GM23338 (cell line): Measurements from ENCODE around the gene GNAZ. TPM values are rescaled to one million over a fixed set of nuclear protein-coding genes. Genes with fewer than 3 reads are reported as not detected.

Experiments used
- ATAC-seq: fragments of 200-7000 bp; cut with Tn5 transposase; 3 replicates; pipeline ENCODE4 v1.9.1; 2020
- DNase-seq: peaks from one replicate; pipeline ENCODE4 v3.0.0-alpha.2; 2015; ENCODE audit warnings: low spot score
- H2AFZ ChIP-seq: fragments of 200-600 bp; sonication (generic); 2 replicates; pipeline ENCODE4 v1.8.0; 2016; ENCODE audit warnings: antibody characterized with exemption, mild to moderate bottlenecking, moderate library complexity
- H3F3A ChIP-seq: fragments of 200-600 bp; sonication (generic); replicated peaks from 2 replicates; pipeline ENCODE4 v1.8.0; 2017; ENCODE audit warnings: antibody characterized with exemption, mixed run types, low read depth
- H3K27ac ChIP-seq: fragments of 200-600 bp; sonication (generic); 2 replicates; pipeline ENCODE4 v1.6.1; 2016; ENCODE audit warnings: low read depth
- H3K27me3 ChIP-seq: fragments of 200-600 bp; sonication (generic); 2 replicates; pipeline ENCODE4 v1.8.0; 2016; ENCODE audit warnings: mild to moderate bottlenecking, mixed run types, moderate library complexity; ENCODE audit not compliant: insufficient read depth
- H3K36me3 ChIP-seq: fragments of 200-600 bp; sonication (generic); 2 replicates; pipeline ENCODE4 v1.8.0; 2016; ENCODE audit warnings: mild to moderate bottlenecking; ENCODE audit not compliant: insufficient read depth
- H3K4me1 ChIP-seq: fragments of 200-600 bp; sonication (generic); 2 replicates; pipeline ENCODE4 v1.8.0; 2016; ENCODE audit warnings: mild to moderate bottlenecking, moderate library complexity; ENCODE audit not compliant: insufficient read depth
- H3K4me2 ChIP-seq: fragments of 200-600 bp; sonication (generic); 2 replicates; pipeline ENCODE4 v1.7.1; 2017; ENCODE audit warnings: mixed run types
- H3K4me3 ChIP-seq: fragments of 200-600 bp; sonication (generic); 2 replicates; pipeline ENCODE4 v1.6.1; 2016; ENCODE audit warnings: mixed run types
- H3K79me2 ChIP-seq: fragments of 200-600 bp; sonication (generic); replicated peaks from 2 replicates; pipeline ENCODE4 v1.8.0; 2017; ENCODE audit warnings: mild to moderate bottlenecking; ENCODE audit not compliant: insufficient read depth
- H3K9me2 ChIP-seq: fragments of 200-600 bp; sonication (generic); 2 replicates; pipeline ENCODE4 v1.8.0; 2017; ENCODE audit not compliant: insufficient read depth
- H4K20me1 ChIP-seq: fragments of 200-600 bp; sonication (generic); replicated peaks from 2 replicates; pipeline ENCODE4 v1.8.0; 2017; ENCODE audit warnings: mild to moderate bottlenecking; ENCODE audit not compliant: insufficient read depth
- H3K27ac Mint-ChIP-seq: 2 replicates; pipeline ENCODE4 v1.8.0; 2020; ENCODE audit warnings: inconsistent platforms, mild to moderate bottlenecking, moderate library complexity, mixed read lengths
- H3K27me3 Mint-ChIP-seq: 3 replicates; pipeline ENCODE4 v1.8.0; 2022; ENCODE audit warnings: low read depth, mild to moderate bottlenecking, moderate library complexity, mixed read lengths, inconsistent platforms; ENCODE audit not compliant: insufficient read depth, poor library complexity
- H3K36me3 Mint-ChIP-seq: 3 replicates; pipeline ENCODE4 v1.8.0; 2021; ENCODE audit warnings: low read depth, mild to moderate bottlenecking, inconsistent platforms, moderate library complexity, mixed read lengths
- H3K4me1 Mint-ChIP-seq: 3 replicates; pipeline ENCODE4 v1.8.0; 2020; ENCODE audit warnings: mild to moderate bottlenecking, inconsistent platforms, mixed read lengths
- H3K4me3 Mint-ChIP-seq: 3 replicates; pipeline ENCODE4 v1.8.0; 2021; ENCODE audit warnings: moderate library complexity, mild to moderate bottlenecking, inconsistent platforms, mixed read lengths
- H3K9me3 Mint-ChIP-seq: 3 replicates; pipeline ENCODE4 v1.8.0; 2020; ENCODE audit warnings: moderate library complexity, mild to moderate bottlenecking, inconsistent platforms, mixed read lengths
- CREB1 ChIP-seq: fragments of 250-450 bp; sonication (Bioruptor Pico); IDR thresholded peaks from 2 replicates; pipeline ENCODE4 v1.5.0; 2020; ENCODE audit warnings: low read depth, mild to moderate bottlenecking, moderate library complexity
- EZH2 ChIP-seq: fragments of 200-600 bp; sonication (generic); IDR thresholded peaks from one replicate; pipeline ENCODE4 v1.8.0; 2017; ENCODE audit warnings: antibody characterized with exemption, mild to moderate bottlenecking, low read depth; ENCODE audit not compliant: unreplicated experiment
- NANOG ChIP-seq: IDR thresholded peaks from 2 replicates; pipeline ENCODE4 v1.6.1; 2016; ENCODE audit warnings: antibody characterized with exemption, borderline replicate concordance
- ZNF331 ChIP-seq: fragments of 250-450 bp; sonication (Bioruptor Pico); IDR thresholded peaks from 2 replicates; pipeline ENCODE4 v1.5.0; 2020; ENCODE audit warnings: low read depth, mild to moderate bottlenecking, moderate library complexity
- polyA plus RNA-seq: library from polyadenylated mRNA; unstranded; fragments of >200 nt; fragmentation: Nextera tagmentation; extraction: Ambion mirVana; gene quantifications from 2 replicates; pipeline ENCODE4 v1.2.1, GENCODE V29; 2016
- total RNA-seq: library from RNA; depleted of rRNA; stranded (reverse); fragments of >200 nt; shearing (Covaris generic); gene quantifications from 2 replicates; pipeline ENCODE4 v1.2.3, GENCODE V29; 2014
- TF ChIP-seq, protein P1 (sequence below): IDR thresholded peaks from one replicate; pipeline ENCODE4 v1.6.1; 2018; ENCODE audit warnings: antibody characterized with exemption; ENCODE audit not compliant: unreplicated experiment
- TF ChIP-seq, protein P2 (sequence below): IDR thresholded peaks from 2 replicates; pipeline ENCODE4 v1.6.1; 2016; ENCODE audit warnings: antibody characterized with exemption
- TF ChIP-seq, protein P3 (sequence below), 2 experiments: fragments of 200-600 bp in 1 of 2; sonication (generic) in 1 of 2; conservative IDR thresholded peaks; 2 replicates each; pipeline versions ENCODE4 v1.5.1 to v1.6.1; 2016 to 2017; ENCODE audit warnings: antibody characterized with exemption in 2 of 2, low read depth in 2 of 2, mild to moderate bottlenecking in 2 of 2, moderate library complexity in 1 of 2

Gene GNAZ
- total and polyA plus RNA-seq, 2 experiments from 2014 or later: 2.9 to 11.1 TPM

GRCh38 chr22:23058481-23059283 lies 11.6 kb upstream of the GNAZ start:
- H3K4me1 ChIP-seq: no peaks in the 10 kb centered on the region
- H3K27me3 ChIP-seq: 0 out of 2 replicates have a peak, but pooled peaks cover 5% of the 10 kb centered on the region
- no peak overlapping the region for H3K4me2 ChIP-seq
- H3K36me3 ChIP-seq: no peaks in the 10 kb centered on the region
- H3K9me3 Mint-ChIP-seq: peaks cover 6% of the 10 kb centered on the region; the same call in 2 of the 3 replicates
- H3K27ac ChIP-seq: no peak overlapping the region
- no peaks in the 10 kb centered on the region for H4K20me1 ChIP-seq
- H3K4me1 Mint-ChIP-seq: no peaks in the 10 kb centered on the region; the same call in 1 of the 3 replicates
- no peaks in the 10 kb centered on the region for H3K36me3 Mint-ChIP-seq
- no peaks in the 10 kb centered on the region for H3K79me2 ChIP-seq
- H3K9me2 ChIP-seq: no peaks in the 10 kb centered on the region
- DNase-seq (no peak), ATAC-seq (no peak)
- no peak overlapping the region for H3K4me3 Mint-ChIP-seq
- H3K27me3 Mint-ChIP-seq: peaks cover 5% of the 10 kb centered on the region
- no peak overlapping the region for H3K4me3 ChIP-seq
- H3K27ac Mint-ChIP-seq: no peak overlapping the region
- TF ChIP-seq, protein P1, sequence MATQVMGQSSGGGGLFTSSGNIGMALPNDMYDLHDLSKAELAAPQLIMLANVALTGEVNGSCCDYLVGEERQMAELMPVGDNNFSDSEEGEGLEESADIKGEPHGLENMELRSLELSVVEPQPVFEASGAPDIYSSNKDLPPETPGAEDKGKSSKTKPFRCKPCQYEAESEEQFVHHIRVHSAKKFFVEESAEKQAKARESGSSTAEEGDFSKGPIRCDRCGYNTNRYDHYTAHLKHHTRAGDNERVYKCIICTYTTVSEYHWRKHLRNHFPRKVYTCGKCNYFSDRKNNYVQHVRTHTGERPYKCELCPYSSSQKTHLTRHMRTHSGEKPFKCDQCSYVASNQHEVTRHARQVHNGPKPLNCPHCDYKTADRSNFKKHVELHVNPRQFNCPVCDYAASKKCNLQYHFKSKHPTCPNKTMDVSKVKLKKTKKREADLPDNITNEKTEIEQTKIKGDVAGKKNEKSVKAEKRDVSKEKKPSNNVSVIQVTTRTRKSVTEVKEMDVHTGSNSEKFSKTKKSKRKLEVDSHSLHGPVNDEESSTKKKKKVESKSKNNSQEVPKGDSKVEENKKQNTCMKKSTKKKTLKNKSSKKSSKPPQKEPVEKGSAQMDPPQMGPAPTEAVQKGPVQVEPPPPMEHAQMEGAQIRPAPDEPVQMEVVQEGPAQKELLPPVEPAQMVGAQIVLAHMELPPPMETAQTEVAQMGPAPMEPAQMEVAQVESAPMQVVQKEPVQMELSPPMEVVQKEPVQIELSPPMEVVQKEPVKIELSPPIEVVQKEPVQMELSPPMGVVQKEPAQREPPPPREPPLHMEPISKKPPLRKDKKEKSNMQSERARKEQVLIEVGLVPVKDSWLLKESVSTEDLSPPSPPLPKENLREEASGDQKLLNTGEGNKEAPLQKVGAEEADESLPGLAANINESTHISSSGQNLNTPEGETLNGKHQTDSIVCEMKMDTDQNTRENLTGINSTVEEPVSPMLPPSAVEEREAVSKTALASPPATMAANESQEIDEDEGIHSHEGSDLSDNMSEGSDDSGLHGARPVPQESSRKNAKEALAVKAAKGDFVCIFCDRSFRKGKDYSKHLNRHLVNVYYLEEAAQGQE: no peak
- TF ChIP-seq, protein P2, sequence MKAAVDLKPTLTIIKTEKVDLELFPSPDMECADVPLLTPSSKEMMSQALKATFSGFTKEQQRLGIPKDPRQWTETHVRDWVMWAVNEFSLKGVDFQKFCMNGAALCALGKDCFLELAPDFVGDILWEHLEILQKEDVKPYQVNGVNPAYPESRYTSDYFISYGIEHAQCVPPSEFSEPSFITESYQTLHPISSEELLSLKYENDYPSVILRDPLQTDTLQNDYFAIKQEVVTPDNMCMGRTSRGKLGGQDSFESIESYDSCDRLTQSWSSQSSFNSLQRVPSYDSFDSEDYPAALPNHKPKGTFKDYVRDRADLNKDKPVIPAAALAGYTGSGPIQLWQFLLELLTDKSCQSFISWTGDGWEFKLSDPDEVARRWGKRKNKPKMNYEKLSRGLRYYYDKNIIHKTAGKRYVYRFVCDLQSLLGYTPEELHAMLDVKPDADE: no peak
- H3F3A ChIP-seq: no peaks in the 10 kb centered on the region
- no peak overlapping the region for H2AFZ ChIP-seq

- Mint-ChIP-seq H3K4me3 (no peak overlapping the region), H3K27me3 (peaks cover 5% of the 10 kb centered on the region), H3K36me3 (no peaks in the 10 kb centered on the region), H3K9me3 (peaks cover 6% of the 10 kb centered on the region; the same call in 2 of the 3 replicates), H3K27ac (no peak overlapping the region), H3K4me1 (no peaks in the 10 kb centered on the region; the same call in 1 of the 3 replicates)
- no peak for DNase-seq
- Histone ChIP-seq H3K79me2 (no peaks in the 10 kb centered on the region), H3K4me3 (no peak overlapping the region), H3K27ac (no peak overlapping the region), H3K9me2 (no peaks in the 10 kb centered on the region), H2AFZ (no peak overlapping the region), H3F3A (no peaks in the 10 kb centered on the region), H3K27me3 (0 out of 2 replicates have a peak, but pooled peaks cover 5% of the 10 kb centered on the region), H4K20me1 (no peaks in the 10 kb centered on the region), H3K36me3 (no peaks in the 10 kb centered on the region), H3K4me2 (no peak overlapping the region), H3K4me1 (no peaks in the 10 kb centered on the region)
- no peak for ATAC-seq
- no peak for TF ChIP-seq EZH2
- TF ChIP-seq NANOG: no peak
- TF ChIP-seq, protein P3, sequence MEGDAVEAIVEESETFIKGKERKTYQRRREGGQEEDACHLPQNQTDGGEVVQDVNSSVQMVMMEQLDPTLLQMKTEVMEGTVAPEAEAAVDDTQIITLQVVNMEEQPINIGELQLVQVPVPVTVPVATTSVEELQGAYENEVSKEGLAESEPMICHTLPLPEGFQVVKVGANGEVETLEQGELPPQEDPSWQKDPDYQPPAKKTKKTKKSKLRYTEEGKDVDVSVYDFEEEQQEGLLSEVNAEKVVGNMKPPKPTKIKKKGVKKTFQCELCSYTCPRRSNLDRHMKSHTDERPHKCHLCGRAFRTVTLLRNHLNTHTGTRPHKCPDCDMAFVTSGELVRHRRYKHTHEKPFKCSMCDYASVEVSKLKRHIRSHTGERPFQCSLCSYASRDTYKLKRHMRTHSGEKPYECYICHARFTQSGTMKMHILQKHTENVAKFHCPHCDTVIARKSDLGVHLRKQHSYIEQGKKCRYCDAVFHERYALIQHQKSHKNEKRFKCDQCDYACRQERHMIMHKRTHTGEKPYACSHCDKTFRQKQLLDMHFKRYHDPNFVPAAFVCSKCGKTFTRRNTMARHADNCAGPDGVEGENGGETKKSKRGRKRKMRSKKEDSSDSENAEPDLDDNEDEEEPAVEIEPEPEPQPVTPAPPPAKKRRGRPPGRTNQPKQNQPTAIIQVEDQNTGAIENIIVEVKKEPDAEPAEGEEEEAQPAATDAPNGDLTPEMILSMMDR (conservative IDR thresholded peaks at IDR 0.05; ENCODE audit: low read depth in 2 of 2): no peak
- TF ChIP-seq CREB1 (CRISPR knock-in tag): no peak
- no peak for TF ChIP-seq ZNF331 (CRISPR knock-in tag)
Measured at GRCh38 chr22:23059284-23059948, 10.9 kb upstream of the GNAZ start.
